ENCODE data around the gene KIAA0753. TPM values are rescaled to one million over a fixed set of nuclear protein-coding genes. Genes with fewer than 3 reads are reported as not detected.

Gene KIAA0753
- total RNA-seq, 2 experiments from 2014 or later, result 20.8 to 29.8 TPM

GRCh38 chr17:6534846-6535514 lies 105.5 kb downstream of the KIAA0753 start:
- TF ChIP-seq CTCF (conservative IDR thresholded peaks at IDR 0.05; ENCODE audit: low read length) (no peak), EZH2phosphoT487 (IDR thresholded peaks at IDR 0.05; ENCODE audit: borderline replicate concordance, low read depth, low read length) (no peak)
- Histone ChIP-seq H3K9me2 (ENCODE audit: insufficient read depth, low read length) (no peaks in the 10 kb centered on the region), H3K27ac (ENCODE audit: low read depth, low read length, poor library complexity, severe bottlenecking) (no peak overlapping the region), H3K4me3 (ENCODE audit: low read depth, low read length, poor library complexity, severe bottlenecking) (no peak overlapping the region), H3K9me3 (ENCODE audit: low read length) (no peaks in the 10 kb centered on the region), H3K4me2 (ENCODE audit: low read length) (no peak overlapping the region), H3K36me3 (ENCODE audit: insufficient read depth, low read length) (no peaks in the 10 kb centered on the region), H3K79me2 (ENCODE audit: insufficient read depth, low read depth, low read length) (no peaks in the 10 kb centered on the region), H4K20me1 (ENCODE audit: insufficient read depth, low read length) (no peaks in the 10 kb centered on the region), H3K4me1 (ENCODE audit: insufficient read depth, low read length, poor library complexity, severe bottlenecking) (no peaks in the 10 kb centered on the region), H2AFZ (ENCODE audit: low read length) (no peak overlapping the region)
- ChIA-PET CTCF (ENCODE audit: unreplicated experiment) (no interaction called here), POLR2A (no interaction called here)
- intact Hi-C loops (cut with micrococcal nuclease; ENCODE audit: unreplicated experiment), result no loop called here
- no peak for DNase-seq (ENCODE audit: low spot score)
- BruUV-seq (replicated peaks), result no TSS peak

GRCh38 chr17:6532441-6532885 lies 108.0 kb downstream of the KIAA0753 start:
- DNase-seq (ENCODE audit: low spot score), result no peak
- Histone ChIP-seq H3K27ac (ENCODE audit: low read depth, low read length, poor library complexity, severe bottlenecking) (no peak overlapping the region), H3K79me2 (ENCODE audit: insufficient read depth, low read depth, low read length) (no peaks in the 10 kb centered on the region), H3K4me1 (ENCODE audit: insufficient read depth, low read length, poor library complexity, severe bottlenecking) (no peaks in the 10 kb centered on the region), H3K36me3 (ENCODE audit: insufficient read depth, low read length) (no peaks in the 10 kb centered on the region), H4K20me1 (ENCODE audit: insufficient read depth, low read length) (no peaks in the 10 kb centered on the region), H3K4me2 (ENCODE audit: low read length) (no peak overlapping the region), H3K9me2 (ENCODE audit: insufficient read depth, low read length) (no peaks in the 10 kb centered on the region), H3K4me3 (ENCODE audit: low read depth, low read length, poor library complexity, severe bottlenecking) (no peak overlapping the region), H2AFZ (ENCODE audit: low read length) (no peak overlapping the region), H3K9me3 (ENCODE audit: low read length) (no peaks in the 10 kb centered on the region)
- intact Hi-C loops (cut with micrococcal nuclease; ENCODE audit: unreplicated experiment), result no loop called here
- ChIA-PET POLR2A (no interaction called here), CTCF (ENCODE audit: unreplicated experiment) (no interaction called here)
- no TSS peak for BruUV-seq (replicated peaks)
- TF ChIP-seq CTCF (conservative IDR thresholded peaks at IDR 0.05; ENCODE audit: low read length) (no peak), EZH2phosphoT487 (IDR thresholded peaks at IDR 0.05; ENCODE audit: borderline replicate concordance, low read depth, low read length) (no peak)

GRCh38 chr17:6531575-6531974 lies 108.9 kb downstream of the KIAA0753 start:
- no peak overlapping the region for H3K4me2 ChIP-seq (ENCODE audit: low read length)
- no peak for DNase-seq (ENCODE audit: low spot score)
- POLR2A ChIA-PET, result interaction anchor here (0.7 kb wide), 1 partner anchor 465 kb away, joined by 3 read pairs; no protein-coding TSS in a partner anchor
- H4K20me1 ChIP-seq (ENCODE audit: insufficient read depth, low read length), result no peaks in the 10 kb centered on the region
- H3K9me2 ChIP-seq (ENCODE audit: insufficient read depth, low read length), result no peaks in the 10 kb centered on the region
- no peaks in the 10 kb centered on the region for H3K36me3 ChIP-seq (ENCODE audit: insufficient read depth, low read length)
- no peaks in the 10 kb centered on the region for H3K4me1 ChIP-seq (ENCODE audit: insufficient read depth, low read length, poor library complexity, severe bottlenecking)
- H3K79me2 ChIP-seq (ENCODE audit: insufficient read depth, low read depth, low read length), result no peaks in the 10 kb centered on the region
- CTCF ChIA-PET (ENCODE audit: unreplicated experiment), result no interaction called here
- intact Hi-C loops (cut with micrococcal nuclease; ENCODE audit: unreplicated experiment), result no loop called here
- H3K9me3 ChIP-seq (ENCODE audit: low read length), result no peaks in the 10 kb centered on the region
- no peak overlapping the region for H2AFZ ChIP-seq (ENCODE audit: low read length)
- no TSS peak for BruUV-seq (replicated peaks)
- no peak overlapping the region for H3K27ac ChIP-seq (ENCODE audit: low read depth, low read length, poor library complexity, severe bottlenecking)
- no peak overlapping the region for H3K4me3 ChIP-seq (ENCODE audit: low read depth, low read length, poor library complexity, severe bottlenecking)
- TF ChIP-seq EZH2phosphoT487 (IDR thresholded peaks at IDR 0.05; ENCODE audit: borderline replicate concordance, low read depth, low read length), result no peak
- no peak for TF ChIP-seq CTCF (conservative IDR thresholded peaks at IDR 0.05; ENCODE audit: low read length)

All from OCI-LY7 (cell line).